GM18870 (cell line): ENCODE results near the gene FEM1C.
"Not testable (repeated sequence)": the region's sequence is repeated elsewhere in the genome, so short reads cannot be mapped to it uniquely, and the experiment has no call there.

Experiments
- ATAC-seq: cut with Tn5 transposase; IDR thresholded peaks from one replicate; pipeline ENCODE4 v1.9.1; 2021; ENCODE audit warnings: moderate library complexity; ENCODE audit not compliant: unreplicated experiment

FEM1C gene

GRCh38 chr5:115479166-115479873 lies 65.3 kb downstream of the FEM1C start:
- not testable (repeated sequence) for ATAC-seq

- ATAC-seq = no peak
Measured at GRCh38 chr5:115478281-115478680, 66.3 kb downstream of the FEM1C start.

GRCh38 chr5:115477581-115477980 lies 67.0 kb downstream of the FEM1C start:
- no peak for ATAC-seq

GRCh38 chr5:115475788-115476187 lies 68.8 kb downstream of the FEM1C start:
- ATAC-seq = no peak

- no peak for ATAC-seq
Measured at GRCh38 chr5:115472271-115473025, 72.1 kb downstream of the FEM1C start.

GRCh38 chr5:115471345-115472063 lies 73.1 kb downstream of the FEM1C start:
- ATAC-seq = no peak

- ATAC-seq = no peak
Measured at GRCh38 chr5:115470921-115471320, 73.7 kb downstream of the FEM1C start.
